ENCODE data around the gene ITGA6. TPM values are rescaled to one million over a fixed set of nuclear protein-coding genes. Genes with fewer than 3 reads are reported as not detected.
"Not testable (repeated sequence)": the region's sequence is repeated elsewhere in the genome, so short reads cannot be mapped to it uniquely, and the experiment has no call there.

Gene ITGA6
- total RNA-seq, 2 donors from 2014 or later = 7.0 to 8.6 TPM

- ATAC-seq (replicated peaks in 1 of 2) (no peak), DNase-seq (no peak)
- Mint-ChIP-seq H3K27me3 (ENCODE audit: low read depth) (no peaks in the 10 kb centered on the region), H3K27ac (no peak overlapping the region), H3K4me3 (no peak overlapping the region), H3K4me1 (ENCODE audit: low read depth) (peaks cover 4% of the 10 kb centered on the region), H3K36me3 (ENCODE audit: insufficient read depth in 2 of 2) (peaks cover 24 to 48% of the 10 kb centered on the region in 2 donors), H3K9me3 (peaks cover 10 to 19% of the 10 kb centered on the region in 2 donors)
These were observed 112.4 kb downstream of the ITGA6 start for GRCh38 chr2:172539767-172540166.

- DNase-seq (no peak), ATAC-seq (replicated peaks in 1 of 2) (no peak)
- H3K27me3 Mint-ChIP-seq (ENCODE audit: low read depth) = no peaks in the 10 kb centered on the region
- H3K9me3 Mint-ChIP-seq = peaks cover 5 to 18% of the 10 kb centered on the region in 2 donors
- no peak overlapping the region for H3K27ac Mint-ChIP-seq
- peaks cover 19 to 45% of the 10 kb centered on the region in 2 donors for H3K36me3 Mint-ChIP-seq (ENCODE audit: insufficient read depth in 2 of 2)
- no peak overlapping the region for H3K4me3 Mint-ChIP-seq
- H3K4me1 Mint-ChIP-seq (ENCODE audit: low read depth) = no peaks in the 10 kb centered on the region
These were observed 113.0 kb downstream of the ITGA6 start for GRCh38 chr2:172540421-172540820.

DNA sequence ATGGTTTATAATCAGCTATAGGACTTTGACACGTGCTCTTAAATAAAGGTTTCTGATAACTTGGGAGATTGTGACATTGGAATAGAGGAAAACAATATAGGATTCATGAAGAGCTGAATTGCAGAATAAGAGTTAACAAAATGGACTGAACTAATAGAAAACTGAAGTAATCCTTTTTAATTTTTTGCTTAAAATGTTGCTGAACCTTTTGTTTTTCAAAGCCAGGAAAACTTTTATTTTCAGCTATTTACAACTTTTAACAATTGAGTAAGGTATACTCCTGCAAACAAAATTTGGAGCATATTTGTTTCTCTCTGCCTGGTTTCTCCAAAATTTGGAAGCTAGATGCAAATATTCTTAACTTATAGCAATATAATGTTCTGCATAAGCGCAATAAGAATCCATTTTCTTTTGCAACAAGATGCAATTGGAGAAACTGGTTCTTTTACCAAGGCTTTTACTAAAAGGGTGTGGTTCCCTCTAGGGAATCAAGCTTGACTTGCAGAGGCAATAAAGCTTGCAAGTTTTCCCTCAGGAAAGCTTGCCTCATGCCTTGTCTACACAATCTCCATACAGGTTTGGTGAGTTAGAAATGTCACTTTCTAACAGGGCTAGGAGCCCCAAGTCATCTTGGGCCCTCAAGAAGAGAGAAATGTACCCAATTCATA is 118.2 kb downstream of the ITGA6 start:
- H3K36me3 Mint-ChIP-seq (ENCODE audit: insufficient read depth in 2 of 2) = peaks cover 17 to 36% of the 10 kb centered on the region in 2 donors
- H3K27me3 Mint-ChIP-seq (ENCODE audit: low read depth) = no peaks in the 10 kb centered on the region
- no peak for ATAC-seq (replicated peaks in 1 of 2)
- peaks cover 8 to 13% of the 10 kb centered on the region in 2 donors for H3K9me3 Mint-ChIP-seq
- DNase-seq = no peak
- H3K4me1 Mint-ChIP-seq (ENCODE audit: low read depth) = peaks cover 14% of the 10 kb centered on the region
- H3K27ac Mint-ChIP-seq = no peak overlapping the region
- no peak overlapping the region for H3K4me3 Mint-ChIP-seq

- Mint-ChIP-seq H3K36me3 (ENCODE audit: insufficient read depth in 2 of 2) (peaks cover 6 to 16% of the 10 kb centered on the region in 2 donors), H3K4me3 (no peak overlapping the region), H3K9me3 (peaks cover 2 to 5% of the 10 kb centered on the region in 2 donors), H3K27ac (no peak overlapping the region), H3K4me1 (ENCODE audit: low read depth) (peaks cover 39% of the 10 kb centered on the region), H3K27me3 (ENCODE audit: low read depth) (peaks cover 6% of the 10 kb centered on the region)
- ATAC-seq (replicated peaks in 1 of 2) (no peak), DNase-seq (no peak)
These were observed 121.7 kb downstream of the ITGA6 start for GRCh38 chr2:172549131-172549530.

- peaks cover 3 to 13% of the 10 kb centered on the region in 2 donors for H3K36me3 Mint-ChIP-seq (ENCODE audit: insufficient read depth in 2 of 2)
- H3K27me3 Mint-ChIP-seq (ENCODE audit: low read depth); H3K27ac Mint-ChIP-seq; H3K9me3 Mint-ChIP-seq; DNase-seq; H3K4me3 Mint-ChIP-seq; ATAC-seq (replicated peaks in 1 of 2): not testable (repeated sequence)
- H3K4me1 Mint-ChIP-seq (ENCODE audit: low read depth) = peaks cover 46% of the 10 kb centered on the region
These were observed 122.4 kb downstream of the ITGA6 start for GRCh38 chr2:172549802-172550201.

- Mint-ChIP-seq H3K36me3 (ENCODE audit: insufficient read depth in 2 of 2) (peaks cover 3 to 10% of the 10 kb centered on the region in 2 donors), H3K4me3 (no peak overlapping the region), H3K4me1 (ENCODE audit: low read depth) (peaks cover 52% of the 10 kb centered on the region), H3K27me3 (ENCODE audit: low read depth) (peaks cover 13% of the 10 kb centered on the region), H3K27ac (no peak overlapping the region), H3K9me3 (peaks cover 0 to 3% of the 10 kb centered on the region in 2 donors)
- DNase-seq = no peak
- ATAC-seq (replicated peaks in 1 of 2) = no peak
These were observed 123.0 kb downstream of the ITGA6 start for GRCh38 chr2:172550419-172550818.

DNA sequence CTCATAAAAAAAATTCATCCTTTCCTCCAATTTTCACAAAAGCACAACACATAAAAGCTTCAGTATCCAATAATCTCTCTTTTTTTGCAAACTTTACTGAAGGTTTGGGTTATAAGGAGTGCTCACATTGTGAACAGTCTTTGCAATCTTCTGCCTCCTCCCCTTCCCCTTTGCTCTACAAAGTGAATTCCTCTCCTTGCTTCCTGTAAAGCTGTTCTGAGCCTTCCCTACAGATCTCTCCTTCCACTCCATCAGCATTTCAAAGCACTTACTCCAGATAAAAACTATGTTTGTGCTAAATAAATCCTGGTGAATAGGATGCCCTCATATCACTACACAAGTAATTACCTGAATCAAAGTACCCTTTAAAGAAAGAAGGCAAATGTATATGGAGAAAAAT is 123.9 kb downstream of the ITGA6 start:
- DNase-seq (no peak), ATAC-seq (replicated peaks in 1 of 2) (no peak)
- no peak overlapping the region for H3K4me3 Mint-ChIP-seq
- peaks cover 0 to 3% of the 10 kb centered on the region in 2 donors for H3K9me3 Mint-ChIP-seq
- peaks cover 13% of the 10 kb centered on the region for H3K27me3 Mint-ChIP-seq (ENCODE audit: low read depth)
- H3K36me3 Mint-ChIP-seq (ENCODE audit: insufficient read depth in 2 of 2) = peaks cover 3 to 10% of the 10 kb centered on the region in 2 donors
- peaks cover 53% of the 10 kb centered on the region for H3K4me1 Mint-ChIP-seq (ENCODE audit: low read depth)
- H3K27ac Mint-ChIP-seq = no peak overlapping the region

DNA sequence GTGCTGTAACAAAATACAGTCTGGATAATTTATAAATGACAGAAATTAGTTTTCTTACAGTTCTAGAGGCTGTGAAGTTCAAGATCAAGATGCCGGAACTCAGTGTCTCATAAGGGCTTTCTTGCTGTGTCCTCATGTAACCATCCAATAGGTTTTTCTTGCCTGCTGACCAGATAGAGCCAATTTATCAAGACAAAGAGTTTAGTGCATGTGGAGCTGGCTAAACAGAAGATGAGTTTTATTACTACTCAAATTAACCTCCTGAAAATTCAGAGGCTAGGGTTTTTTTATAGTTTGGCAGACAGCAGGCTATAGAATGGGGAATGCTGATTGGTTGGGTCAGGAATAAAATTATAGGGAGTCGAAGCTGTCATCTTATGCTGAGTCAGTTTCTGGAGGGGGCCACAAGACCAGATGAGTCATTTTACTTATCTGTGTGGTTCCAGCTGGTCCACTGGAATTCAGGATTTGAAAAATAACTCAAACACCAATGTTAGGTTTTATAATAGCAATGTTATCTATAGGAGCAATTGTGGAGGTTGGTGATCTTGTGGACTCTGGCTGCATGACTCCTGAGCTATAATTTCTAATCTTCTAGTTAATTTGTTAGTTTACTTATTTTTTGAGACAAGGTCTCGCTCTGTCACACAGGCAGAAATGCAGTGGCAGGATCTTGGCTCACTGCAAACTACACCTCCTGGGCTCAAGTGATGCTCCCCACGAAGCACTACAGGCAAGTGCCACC is 125.3 kb downstream of the ITGA6 start:
- Mint-ChIP-seq H3K4me1 (ENCODE audit: low read depth) (peaks cover 60% of the 10 kb centered on the region), H3K27me3 (ENCODE audit: low read depth) (peaks cover 13% of the 10 kb centered on the region), H3K9me3 (peaks cover 0 to 2% of the 10 kb centered on the region in 2 donors), H3K4me3 (no peak overlapping the region), H3K36me3 (ENCODE audit: insufficient read depth in 2 of 2) (peaks cover 2 to 6% of the 10 kb centered on the region in 2 donors), H3K27ac (no peak overlapping the region)
- ATAC-seq (replicated peaks in 1 of 2) (no peak), DNase-seq (no peak)

DNA sequence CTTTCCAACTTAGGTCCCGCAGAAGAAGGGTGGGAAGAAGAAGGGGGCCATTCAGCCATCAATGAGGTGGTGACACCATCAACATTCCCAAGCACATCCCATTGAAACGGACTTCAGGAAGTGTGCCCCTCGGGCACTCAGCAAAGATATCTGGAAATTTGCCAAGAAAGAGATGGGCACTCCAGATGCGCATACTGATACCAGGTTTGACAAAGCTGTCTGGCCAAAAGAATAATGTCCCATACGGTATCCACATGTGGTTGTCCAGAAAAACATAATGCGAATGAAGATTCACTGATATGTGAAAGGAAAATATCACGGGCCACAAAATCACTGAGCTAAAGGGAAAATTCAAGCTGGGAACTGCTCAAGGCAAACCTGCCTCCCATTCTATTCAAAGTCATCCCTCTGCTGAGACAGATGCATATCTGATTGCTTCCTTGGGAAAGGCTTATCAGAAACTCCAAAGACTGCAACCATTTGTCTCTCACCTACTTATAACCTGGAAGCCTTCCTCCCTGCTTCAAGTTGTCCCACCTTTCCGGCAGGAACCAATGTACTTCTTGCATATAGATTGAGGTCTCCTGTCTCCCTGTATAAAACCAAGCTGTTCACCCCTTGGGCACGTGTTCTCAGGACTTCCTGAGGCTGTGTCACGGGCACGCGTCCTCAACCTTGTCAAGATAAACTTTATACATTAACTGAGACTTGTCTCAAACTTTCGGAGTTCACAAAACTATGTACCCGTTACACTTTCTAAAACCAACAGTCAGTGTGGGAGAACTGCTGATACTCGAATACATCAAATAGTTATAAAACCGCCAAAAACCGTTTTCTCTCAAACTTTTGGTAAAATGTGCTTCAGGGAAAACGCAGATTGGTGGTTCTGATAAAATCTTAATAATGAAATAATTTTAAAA is 127.2 kb downstream of the ITGA6 start:
- Mint-ChIP-seq H3K4me1 (ENCODE audit: low read depth) (peaks cover 70% of the 10 kb centered on the region), H3K27me3 (ENCODE audit: low read depth) (peaks cover 13% of the 10 kb centered on the region), H3K9me3 (no peaks in the 10 kb centered on the region), H3K36me3 (ENCODE audit: insufficient read depth in 2 of 2) (peaks cover 2 to 4% of the 10 kb centered on the region in 2 donors), H3K4me3 (peak overlapping the region; percentile 58 to 96), H3K27ac (no peak overlapping the region)
- DNase-seq = no peak
- ATAC-seq (replicated peaks in 1 of 2) = no peak

DNA sequence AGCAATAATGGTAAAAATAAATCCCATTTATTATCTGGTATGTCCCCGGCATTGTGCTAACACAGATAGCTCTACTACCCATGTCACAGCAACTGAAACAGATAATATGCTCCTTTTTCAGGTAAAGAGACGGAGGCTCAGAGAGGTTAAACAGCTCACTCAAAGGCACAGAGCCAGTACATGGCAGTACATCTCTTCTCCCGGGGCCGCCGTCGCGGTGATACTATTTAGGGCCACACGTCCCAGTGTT is 127.8 kb downstream of the ITGA6 start:
- Mint-ChIP-seq H3K9me3 (no peaks in the 10 kb centered on the region), H3K36me3 (ENCODE audit: insufficient read depth in 2 of 2) (peaks cover 2 to 4% of the 10 kb centered on the region in 2 donors), H3K4me3 (peak overlapping the region; percentile 95 to 96), H3K27me3 (ENCODE audit: low read depth) (peaks cover 13% of the 10 kb centered on the region), H3K27ac (peak overlapping the region; percentile 76), H3K4me1 (ENCODE audit: low read depth) (peaks cover 64% of the 10 kb centered on the region)
- DNase-seq = no peak
- ATAC-seq (replicated peaks in 1 of 2) = peak in 1 of 2 donors; percentile 31

Data from activated T-cell treated with anti-CD3 and anti-CD28 coated beads, Interleukin-2, amount 50 U/mL, for 72 hours (primary cell).